Activated CD8-positive, alpha-beta memory T cell treated with anti-CD3 and anti-CD28 coated beads, Interleukin-2, amount 10 ng/mL, durations not matched to agents 7 days and 5 days (primary cell): ENCODE data around the gene CNOT4. TPM values are rescaled to one million over a fixed set of nuclear protein-coding genes. Genes with fewer than 3 reads are reported as not detected.
A peak's percentile ranks its signal among the peaks of the same experiment; 100 is the strongest.

ENCODE experiments used
- ATAC-seq: fragments of 150-1000 bp; cut with Tn5 transposase; one replicate; pipeline ENCODE4 v1.10.0; 2021; ENCODE audit warnings: moderate library complexity
- CTCF ChIA-PET: fragments of 350-600 bp; sonication (Branson Sonifier 250); formaldehyde crosslinking; loops from one replicate; lab custom pipeline; 2021; ENCODE audit warnings: antibody characterized with exemption; lab: Charles Lee
- DNase-seq: peaks from one replicate; pipeline ENCODE4 v3.0.0-alpha.2; 2020
- H3K27ac Mint-ChIP-seq: one replicate; pipeline ENCODE4 v1.8.0; 2021; ENCODE audit warnings: mild to moderate bottlenecking, mixed read lengths
- H3K27me3 Mint-ChIP-seq: one replicate; pipeline ENCODE4 v1.8.0; 2021; ENCODE audit warnings: mixed read lengths
- H3K36me3 Mint-ChIP-seq: one replicate; pipeline ENCODE4 v1.8.0; 2021; ENCODE audit warnings: mild to moderate bottlenecking, mixed read lengths
- H3K4me1 Mint-ChIP-seq: one replicate; pipeline ENCODE4 v1.8.0; 2021; ENCODE audit warnings: mixed read lengths
- H3K4me3 Mint-ChIP-seq: one replicate; pipeline ENCODE4 v1.8.0; 2021; ENCODE audit warnings: mild to moderate bottlenecking, moderate library complexity, mixed read lengths
- H3K9me3 Mint-ChIP-seq: one replicate; pipeline ENCODE4 v1.8.0; 2022; ENCODE audit warnings: low read depth, mixed read lengths
- total RNA-seq, 2 experiments: library from RNA; stranded (reverse); gene quantifications; one replicate each; pipeline ENCODE4 v1.2.3, GENCODE V29; 2021

The CNOT4 gene
- total RNA-seq, 2 experiments from 2014 or later: 21.1 to 26.5 TPM

- ATAC-seq: no peak
- Mint-ChIP-seq H3K27me3 (no peaks in the 10 kb centered on the region), H3K4me1 (peaks cover 18% of the 10 kb centered on the region), H3K27ac (no peak overlapping the region), H3K36me3 (peaks cover 25% of the 10 kb centered on the region), H3K4me3 (no peak overlapping the region), H3K9me3 (no peaks in the 10 kb centered on the region)
- CTCF ChIA-PET: no interaction called here
- no peak for DNase-seq
These were observed 81.9 kb downstream of the CNOT4 start for GRCh38 chr7:135428011-135428410.

DNA sequence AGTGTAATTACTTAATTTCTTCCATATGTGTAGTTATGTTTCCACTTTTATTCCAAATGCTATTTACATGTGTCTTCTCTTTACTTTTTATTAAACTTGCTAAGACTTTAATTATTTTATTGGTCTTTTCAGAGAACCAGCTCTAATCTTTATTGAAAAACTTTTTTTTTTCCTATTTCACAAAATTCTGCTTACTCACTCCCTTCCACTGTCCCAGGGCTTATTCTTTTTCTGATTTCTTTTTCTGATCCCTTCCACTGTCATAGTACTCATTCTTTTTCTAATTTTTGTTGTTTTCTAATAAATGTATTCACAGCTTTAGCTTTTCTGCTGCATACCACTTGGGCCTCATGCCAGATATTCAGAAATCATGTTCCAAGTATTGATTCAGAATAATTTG is 82.7 kb downstream of the CNOT4 start:
- no peaks in the 10 kb centered on the region for H3K9me3 Mint-ChIP-seq
- H3K27me3 Mint-ChIP-seq: no peaks in the 10 kb centered on the region
- no peak for DNase-seq
- H3K27ac Mint-ChIP-seq: no peak overlapping the region
- peaks cover 22% of the 10 kb centered on the region for H3K36me3 Mint-ChIP-seq
- H3K4me3 Mint-ChIP-seq: no peak overlapping the region
- ATAC-seq: no peak
- CTCF ChIA-PET: interaction anchor here (0.6 to 1.2 kb wide), 2 partner anchors 12 to 13 kb away, joined by 3 to 5 read pairs; no protein-coding TSS in a partner anchor
- H3K4me1 Mint-ChIP-seq: peaks cover 18% of the 10 kb centered on the region

- CTCF ChIA-PET: no interaction called here
- peaks cover 26% of the 10 kb centered on the region for H3K36me3 Mint-ChIP-seq
- no peak for DNase-seq
These were observed 84.9 kb downstream of the CNOT4 start for GRCh38 chr7:135425036-135425435.

DNA sequence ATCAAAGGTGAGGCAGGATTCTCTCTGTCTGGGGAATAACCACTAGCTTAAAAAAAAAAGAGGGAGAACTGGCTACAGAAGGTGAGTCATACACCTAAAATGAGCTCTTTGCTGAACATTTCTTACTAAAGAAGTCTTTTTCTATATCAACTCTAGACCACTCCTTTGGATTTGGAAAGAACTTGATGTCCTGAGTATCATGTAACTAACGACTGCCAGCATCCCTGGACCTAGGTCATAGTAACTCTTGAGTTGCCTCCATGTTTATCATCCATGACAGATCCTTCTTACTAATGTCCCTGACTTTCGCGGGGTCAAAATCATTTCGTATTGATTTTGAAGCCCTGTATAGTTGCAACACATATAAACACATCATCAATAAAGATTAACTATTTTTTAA is 89.1 kb downstream of the CNOT4 start:
- Mint-ChIP-seq H3K4me1 (peaks cover 9% of the 10 kb centered on the region), H3K4me3 (no peak overlapping the region), H3K9me3 (no peaks in the 10 kb centered on the region), H3K27ac (no peak overlapping the region), H3K36me3 (peaks cover 16% of the 10 kb centered on the region), H3K27me3 (no peaks in the 10 kb centered on the region)
- ATAC-seq (no peak), DNase-seq (no peak)
- CTCF ChIA-PET: interaction anchor here (1.1 kb wide), 1 partner anchor 138 kb away, joined by 3 read pairs; no protein-coding TSS in a partner anchor

More at GRCh38 chr7:135425036-135425435, 84.9 kb downstream of the CNOT4 start:
- no peaks in the 10 kb centered on the region for H3K9me3 Mint-ChIP-seq
- H3K27ac Mint-ChIP-seq: no peak overlapping the region
- ATAC-seq: no peak
- no peak overlapping the region for H3K4me3 Mint-ChIP-seq
- H3K27me3 Mint-ChIP-seq: no peaks in the 10 kb centered on the region
- H3K4me1 Mint-ChIP-seq: peaks cover 18% of the 10 kb centered on the region

- no peaks in the 10 kb centered on the region for H3K4me1 Mint-ChIP-seq
- H3K27ac Mint-ChIP-seq: no peak overlapping the region
- H3K36me3 Mint-ChIP-seq: peaks cover 10% of the 10 kb centered on the region
- no peaks in the 10 kb centered on the region for H3K27me3 Mint-ChIP-seq
- H3K9me3 Mint-ChIP-seq: no peaks in the 10 kb centered on the region
- no peak overlapping the region for H3K4me3 Mint-ChIP-seq
- DNase-seq (no peak), ATAC-seq (no peak)
- CTCF ChIA-PET: no interaction called here
These were observed 93.5 kb downstream of the CNOT4 start for GRCh38 chr7:135416431-135416830.

DNA sequence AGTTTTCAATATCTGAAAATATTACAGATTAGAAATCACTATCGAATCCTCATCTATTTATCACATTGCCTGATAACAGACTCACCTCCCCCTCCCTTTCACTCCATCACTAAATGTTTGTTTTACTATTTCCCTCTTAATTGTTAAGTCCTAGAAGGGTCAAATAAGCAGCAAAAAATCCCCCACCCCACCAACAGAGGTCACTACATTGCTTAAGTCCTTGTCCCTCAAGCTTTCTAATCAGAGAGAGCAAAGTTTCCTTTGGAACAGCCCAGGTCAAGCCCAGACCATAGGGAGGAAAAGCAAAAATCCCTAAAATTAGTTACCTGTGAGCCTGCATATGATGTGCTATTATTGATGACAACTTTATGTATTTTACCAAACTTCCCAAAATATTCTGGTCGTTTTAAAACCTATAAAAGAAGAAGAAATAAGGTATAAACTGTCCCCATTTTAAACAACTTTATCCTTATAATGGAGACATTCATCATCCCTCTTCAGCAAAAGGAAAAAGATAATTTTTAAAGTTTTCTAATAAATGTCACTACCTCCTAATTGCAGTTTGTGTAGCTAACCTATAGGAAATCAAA is 95.0 kb downstream of the CNOT4 start:
- H3K36me3 Mint-ChIP-seq: peaks cover 9% of the 10 kb centered on the region
- H3K27ac Mint-ChIP-seq: no peak overlapping the region
- CTCF ChIA-PET: interaction anchor here (0.9 to 1.5 kb wide), 2 partner anchors 12 to 96 kb away, joined by 3 to 4 read pairs; no protein-coding TSS in a partner anchor
- DNase-seq (peak; percentile 59), ATAC-seq (no peak)
- no peaks in the 10 kb centered on the region for H3K9me3 Mint-ChIP-seq
- no peaks in the 10 kb centered on the region for H3K4me1 Mint-ChIP-seq
- no peaks in the 10 kb centered on the region for H3K27me3 Mint-ChIP-seq
- H3K4me3 Mint-ChIP-seq: no peak overlapping the region

GRCh38 chr7:135414208-135414607 is 95.7 kb downstream of the CNOT4 start:
- no peak overlapping the region for H3K4me3 Mint-ChIP-seq
- no peak overlapping the region for H3K27ac Mint-ChIP-seq

GRCh38 chr7:135411098-135411497 is 98.8 kb downstream of the CNOT4 start:
- H3K27ac Mint-ChIP-seq: no peak overlapping the region
- H3K4me1 Mint-ChIP-seq: peaks cover 18% of the 10 kb centered on the region
- H3K27me3 Mint-ChIP-seq: no peaks in the 10 kb centered on the region
- DNase-seq (no peak), ATAC-seq (no peak)
- no peak overlapping the region for H3K4me3 Mint-ChIP-seq
- CTCF ChIA-PET: no interaction called here
- H3K36me3 Mint-ChIP-seq: peaks cover 22% of the 10 kb centered on the region
- no peaks in the 10 kb centered on the region for H3K9me3 Mint-ChIP-seq

More at GRCh38 chr7:135414208-135414607, 95.7 kb downstream of the CNOT4 start:
- Mint-ChIP-seq H3K36me3 (peaks cover 12% of the 10 kb centered on the region), H3K27me3 (no peaks in the 10 kb centered on the region), H3K9me3 (no peaks in the 10 kb centered on the region), H3K4me1 (no peaks in the 10 kb centered on the region)
- ATAC-seq (no peak), DNase-seq (no peak)
- CTCF ChIA-PET: interaction anchor here (1.5 kb wide), 1 partner anchor 97 kb away, joined by 4 read pairs; no protein-coding TSS in a partner anchor

DNA sequence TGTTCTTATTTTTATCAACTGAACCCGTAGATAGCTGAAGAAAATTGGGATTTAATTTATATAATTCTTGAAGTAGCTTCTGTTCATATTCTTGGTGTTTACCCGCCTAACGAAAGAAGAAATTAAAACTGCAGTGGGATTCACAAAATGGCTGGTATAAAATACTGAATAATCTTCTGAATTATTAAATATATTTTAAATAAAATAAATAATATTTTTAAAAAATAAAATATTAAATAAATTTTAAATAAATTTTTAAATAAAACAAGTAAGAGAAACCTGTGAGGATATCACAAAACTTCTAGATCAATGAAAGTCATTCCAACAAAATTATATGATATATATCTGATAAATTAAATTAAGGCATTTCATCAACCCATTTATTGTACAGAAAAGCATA is 99.4 kb downstream of the CNOT4 start:
- H3K36me3 Mint-ChIP-seq: peaks cover 24% of the 10 kb centered on the region
- CTCF ChIA-PET: no interaction called here
- no peak overlapping the region for H3K27ac Mint-ChIP-seq
- H3K27me3 Mint-ChIP-seq: no peaks in the 10 kb centered on the region
- no peaks in the 10 kb centered on the region for H3K9me3 Mint-ChIP-seq
- H3K4me3 Mint-ChIP-seq: no peak overlapping the region
- no peak for ATAC-seq
- DNase-seq: no peak
- peaks cover 21% of the 10 kb centered on the region for H3K4me1 Mint-ChIP-seq

- CTCF ChIA-PET: no interaction called here
- peaks cover 24% of the 10 kb centered on the region for H3K36me3 Mint-ChIP-seq
- DNase-seq (no peak), ATAC-seq (no peak)
- no peaks in the 10 kb centered on the region for H3K9me3 Mint-ChIP-seq
- no peak overlapping the region for H3K27ac Mint-ChIP-seq
- no peaks in the 10 kb centered on the region for H3K27me3 Mint-ChIP-seq
- H3K4me3 Mint-ChIP-seq: no peak overlapping the region
- H3K4me1 Mint-ChIP-seq: peaks cover 21% of the 10 kb centered on the region
These were observed 99.9 kb downstream of the CNOT4 start for GRCh38 chr7:135409845-135410542.

DNA sequence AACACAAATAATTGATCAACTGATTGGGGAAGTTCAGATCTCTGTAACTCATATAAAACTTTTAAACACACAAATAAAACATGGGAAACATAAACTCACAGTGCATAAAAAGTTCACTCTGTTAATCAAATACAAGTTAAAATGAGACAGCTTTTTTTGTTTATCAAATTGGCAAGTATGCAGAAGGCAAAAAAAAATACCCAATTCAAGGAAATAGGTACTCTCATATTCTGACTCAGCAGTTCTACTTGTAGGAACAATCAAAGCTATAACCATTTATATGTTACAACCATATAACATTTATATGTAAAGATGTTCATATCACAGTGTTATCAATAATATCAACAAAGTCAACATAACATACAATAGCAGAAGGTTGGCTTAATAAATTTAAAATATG is 102.0 kb downstream of the CNOT4 start:
- no peak for ATAC-seq

GRCh38 chr7:135406918-135407317 is 103.0 kb downstream of the CNOT4 start:
- Mint-ChIP-seq H3K27me3 (no peaks in the 10 kb centered on the region), H3K4me3 (no peak overlapping the region), H3K4me1 (peaks cover 21% of the 10 kb centered on the region), H3K9me3 (no peaks in the 10 kb centered on the region), H3K27ac (no peak overlapping the region), H3K36me3 (peaks cover 19% of the 10 kb centered on the region)
- no peak for DNase-seq
- ATAC-seq: no peak
- CTCF ChIA-PET: no interaction called here

More for the DNA sequence above, 102.0 kb downstream of the CNOT4 start:
- H3K9me3 Mint-ChIP-seq: no peaks in the 10 kb centered on the region
- no peaks in the 10 kb centered on the region for H3K27me3 Mint-ChIP-seq
- CTCF ChIA-PET: no interaction called here
- no peak overlapping the region for H3K4me3 Mint-ChIP-seq
- H3K4me1 Mint-ChIP-seq: peaks cover 21% of the 10 kb centered on the region
- peaks cover 19% of the 10 kb centered on the region for H3K36me3 Mint-ChIP-seq
- DNase-seq: no peak
- no peak overlapping the region for H3K27ac Mint-ChIP-seq

- CTCF ChIA-PET: no interaction called here
- Mint-ChIP-seq H3K36me3 (peaks cover 19% of the 10 kb centered on the region), H3K4me1 (peaks cover 21% of the 10 kb centered on the region), H3K4me3 (no peak overlapping the region), H3K27ac (no peak overlapping the region), H3K27me3 (no peaks in the 10 kb centered on the region), H3K9me3 (no peaks in the 10 kb centered on the region)
- no peak for DNase-seq
- no peak for ATAC-seq
These were observed 103.9 kb downstream of the CNOT4 start for GRCh38 chr7:135405969-135406368.

DNA sequence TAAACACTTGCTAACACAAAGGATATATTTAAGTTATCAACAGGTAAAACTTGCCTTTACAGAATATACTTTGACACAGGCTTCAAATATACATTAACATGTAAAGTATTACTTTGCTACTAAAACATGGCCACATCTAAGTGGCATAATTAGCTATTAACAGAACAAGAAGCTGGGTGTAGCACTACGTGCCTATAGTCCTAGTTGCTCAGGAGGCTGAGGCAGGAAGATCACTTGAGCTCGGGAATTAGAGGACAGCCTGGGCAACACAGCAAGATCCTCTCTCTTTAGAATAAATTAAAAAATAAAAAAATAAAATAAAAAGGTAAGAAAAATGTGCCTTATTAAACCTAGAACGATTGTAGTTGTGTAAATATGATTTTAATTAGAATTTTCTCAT is 106.6 kb downstream of the CNOT4 start:
- CTCF ChIA-PET: no interaction called here
- H3K27ac Mint-ChIP-seq: no peak overlapping the region
- no peaks in the 10 kb centered on the region for H3K27me3 Mint-ChIP-seq
- DNase-seq (no peak), ATAC-seq (no peak)
- H3K4me3 Mint-ChIP-seq: no peak overlapping the region
- H3K9me3 Mint-ChIP-seq: no peaks in the 10 kb centered on the region
- peaks cover 16% of the 10 kb centered on the region for H3K4me1 Mint-ChIP-seq
- peaks cover 9% of the 10 kb centered on the region for H3K36me3 Mint-ChIP-seq
